ENCODE data around the gene KCTD16.

DNA sequence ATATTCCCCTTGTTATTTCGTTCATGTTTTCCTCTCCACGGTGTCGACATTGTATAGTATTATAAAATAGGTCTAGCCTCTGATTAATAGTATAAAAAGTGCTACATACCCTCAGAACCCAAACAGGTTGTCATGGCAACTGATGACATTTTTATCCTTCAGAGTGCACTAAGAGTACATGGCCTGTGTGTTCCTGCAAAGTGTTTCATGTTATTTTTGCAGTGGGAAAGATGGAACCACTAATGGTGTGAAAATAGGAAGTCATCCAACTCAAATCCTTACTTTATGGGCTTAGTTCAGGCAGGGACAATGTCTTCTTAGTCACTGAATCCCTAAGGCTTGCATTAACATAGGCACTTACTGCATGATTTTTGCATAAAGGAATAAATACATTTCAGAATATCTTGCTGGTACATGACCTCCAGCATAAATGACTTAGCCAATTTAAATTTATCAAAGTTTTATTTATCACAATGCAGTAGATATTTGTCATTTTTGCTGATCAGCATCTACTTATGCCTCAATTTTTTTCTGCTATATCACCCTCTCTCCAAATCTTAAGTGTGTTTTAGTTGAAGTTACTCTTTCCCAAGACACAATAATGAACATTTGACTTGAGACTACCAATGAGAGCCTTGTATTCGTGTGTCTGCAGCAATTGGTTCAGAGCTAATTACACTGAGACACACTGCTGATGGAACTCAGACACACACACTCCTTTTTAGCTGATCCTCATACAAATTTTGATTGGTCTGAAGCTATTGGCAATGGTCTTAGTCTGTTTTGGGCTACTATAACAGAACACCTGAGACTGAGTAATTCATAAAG is 243.7 kb downstream of the KCTD16 start:
- TF ChIP-seq CTCF (IDR thresholded peaks at IDR 0.05) (no peak), POLR2A (IDR thresholded peaks at IDR 0.05) (no peak), EP300 (IDR thresholded peaks at IDR 0.05) (no peak)

Measured in upper lobe of left lung (tissue), 4 donors.